OCI-LY7 (cell line): ENCODE data around the gene AASDHPPT.

Experiments used
- EZH2phosphoT487 ChIP-seq: fragments of 200-600 bp; sonication (generic); IDR thresholded peaks from 2 replicates; pipeline ENCODE4 v1.6.1; 2018; ENCODE audit warnings: low read depth, borderline replicate concordance, mild to moderate bottlenecking, mixed run types, antibody characterized with exemption, low read length, moderate library complexity, mixed read lengths
- TF ChIP-seq, protein P1 (sequence below): fragments of 200-600 bp; sonication (generic); conservative IDR thresholded peaks from 2 replicates; pipeline ENCODE4 v1.5.1; 2014; ENCODE audit warnings: mild to moderate bottlenecking, antibody characterized with exemption, low read length, moderate library complexity, mixed read lengths

DNA sequence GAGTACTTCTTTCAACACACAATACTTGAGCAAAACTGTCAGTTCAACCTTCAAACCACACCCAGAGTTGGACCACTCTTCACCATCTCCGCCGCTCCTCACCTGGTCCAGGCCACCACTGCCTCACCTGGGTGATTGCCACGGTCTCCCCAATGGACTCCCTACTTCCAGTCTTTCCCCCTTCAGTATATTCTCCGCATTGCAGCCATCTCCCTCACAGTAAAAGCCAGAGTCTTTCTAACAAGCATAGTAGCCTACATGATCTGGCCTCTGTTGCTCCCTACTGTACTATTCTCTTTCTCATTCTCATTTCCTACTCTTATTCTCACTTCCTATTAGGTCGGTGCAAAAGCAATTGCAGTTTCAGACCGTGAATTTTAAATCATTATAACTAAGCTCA is 28.5 kb downstream of the AASDHPPT start:
- TF ChIP-seq, protein P1, sequence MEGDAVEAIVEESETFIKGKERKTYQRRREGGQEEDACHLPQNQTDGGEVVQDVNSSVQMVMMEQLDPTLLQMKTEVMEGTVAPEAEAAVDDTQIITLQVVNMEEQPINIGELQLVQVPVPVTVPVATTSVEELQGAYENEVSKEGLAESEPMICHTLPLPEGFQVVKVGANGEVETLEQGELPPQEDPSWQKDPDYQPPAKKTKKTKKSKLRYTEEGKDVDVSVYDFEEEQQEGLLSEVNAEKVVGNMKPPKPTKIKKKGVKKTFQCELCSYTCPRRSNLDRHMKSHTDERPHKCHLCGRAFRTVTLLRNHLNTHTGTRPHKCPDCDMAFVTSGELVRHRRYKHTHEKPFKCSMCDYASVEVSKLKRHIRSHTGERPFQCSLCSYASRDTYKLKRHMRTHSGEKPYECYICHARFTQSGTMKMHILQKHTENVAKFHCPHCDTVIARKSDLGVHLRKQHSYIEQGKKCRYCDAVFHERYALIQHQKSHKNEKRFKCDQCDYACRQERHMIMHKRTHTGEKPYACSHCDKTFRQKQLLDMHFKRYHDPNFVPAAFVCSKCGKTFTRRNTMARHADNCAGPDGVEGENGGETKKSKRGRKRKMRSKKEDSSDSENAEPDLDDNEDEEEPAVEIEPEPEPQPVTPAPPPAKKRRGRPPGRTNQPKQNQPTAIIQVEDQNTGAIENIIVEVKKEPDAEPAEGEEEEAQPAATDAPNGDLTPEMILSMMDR: no peak
- no peak for TF ChIP-seq EZH2phosphoT487
